ENCODE data around the gene CLPX. TPM values are rescaled to one million over a fixed set of nuclear protein-coding genes. Genes with fewer than 3 reads are reported as not detected.
A peak's percentile ranks its signal among the peaks of the same experiment; 100 is the strongest.
"Not testable (repeated sequence)": the region's sequence is repeated elsewhere in the genome, so short reads cannot be mapped to it uniquely, and the experiment has no call there.

CLPX gene
- total RNA-seq, 1 donor from 2014 or later = 76.2 TPM

DNA sequence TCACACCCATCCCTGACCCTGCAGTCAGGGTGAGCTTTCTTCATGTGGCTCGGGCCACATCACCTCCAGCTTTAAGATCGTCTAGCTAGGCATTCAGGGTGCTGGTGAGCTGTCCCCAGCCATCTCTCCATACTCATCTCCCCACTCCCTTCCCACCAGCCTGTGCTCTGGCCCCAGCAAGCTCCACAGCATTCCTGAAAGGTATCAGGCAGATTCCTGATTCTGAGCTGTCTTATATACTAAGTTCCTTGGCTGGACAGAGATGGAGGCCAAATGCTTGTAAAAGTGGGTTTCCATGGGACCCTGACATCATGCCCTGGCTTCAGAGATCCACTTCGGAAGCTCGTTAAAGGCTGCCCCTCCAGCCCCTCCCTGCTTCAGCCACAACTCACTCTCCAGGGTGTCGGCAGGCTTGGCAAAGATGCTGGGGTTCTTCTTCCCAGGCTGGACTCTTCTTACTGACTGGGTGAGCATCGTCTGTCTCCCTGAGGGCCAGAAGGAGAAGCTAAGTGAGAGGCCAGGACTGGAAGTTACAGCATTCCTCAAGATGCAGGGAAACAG lies 22.2 kb upstream of the CLPX start:
- no peak for DNase-seq (ENCODE audit: low spot score)
- ATAC-seq = no peak

DNA sequence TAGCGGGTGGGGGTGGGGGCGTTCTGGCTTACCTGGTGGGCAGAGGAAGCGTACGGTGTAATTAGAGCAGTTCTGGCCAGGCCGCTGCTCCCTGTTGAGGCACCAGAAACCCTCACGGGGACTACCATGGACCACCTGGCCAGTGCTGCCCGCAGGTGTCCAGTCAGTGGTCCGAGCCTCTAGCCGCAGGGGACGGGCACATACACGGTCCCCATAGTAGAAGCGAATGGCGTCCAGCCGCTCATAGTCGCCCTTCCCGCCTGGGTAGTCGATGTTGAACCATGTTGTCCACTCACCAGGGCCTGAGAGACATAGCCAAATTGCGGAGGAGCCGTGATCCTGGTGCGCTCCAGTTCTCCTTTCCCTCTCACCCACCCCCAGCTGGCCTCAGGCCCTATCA lies 21.6 kb upstream of the CLPX start:
- DNase-seq (ENCODE audit: low spot score) = no peak

DNA sequence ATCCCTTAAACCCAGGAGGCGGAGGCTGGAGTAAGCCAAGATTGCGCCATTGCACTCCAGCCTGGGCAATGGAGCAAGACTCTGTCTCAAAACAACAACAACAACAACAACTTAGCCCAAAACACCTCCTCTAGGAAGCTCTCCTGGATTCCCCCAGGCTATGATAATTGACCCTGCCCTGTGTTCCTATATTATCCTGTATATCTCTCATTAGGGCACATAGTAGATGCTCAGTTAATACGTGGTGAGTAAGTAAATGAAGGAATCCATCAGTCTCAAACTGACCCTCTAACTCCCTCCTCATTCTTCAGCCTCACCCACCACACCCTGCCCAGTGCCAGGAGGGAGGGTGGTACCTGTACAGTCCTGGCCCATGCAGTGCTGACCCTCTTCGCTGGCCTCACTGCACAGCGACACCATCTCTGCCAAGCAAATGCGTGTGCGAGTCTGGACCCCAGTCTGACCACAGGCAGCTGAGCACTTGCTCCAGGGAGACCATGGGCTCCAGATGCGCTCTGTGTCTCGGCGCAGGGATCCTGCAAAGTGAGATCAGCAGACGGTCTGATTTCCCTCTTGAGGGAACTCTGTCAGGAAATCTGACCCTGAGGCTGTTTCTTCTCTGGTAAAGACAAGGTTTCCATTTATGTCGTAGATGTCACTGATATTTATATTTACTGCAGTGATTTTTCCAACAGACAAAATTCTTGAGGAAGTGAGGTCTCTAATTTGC lies 20.0 kb upstream of the CLPX start:
- DNase-seq (ENCODE audit: low spot score) (no peak), ATAC-seq (no peak)

More for the DNA sequence above, 21.6 kb upstream of the CLPX start:
- no peak for ATAC-seq

DNA sequence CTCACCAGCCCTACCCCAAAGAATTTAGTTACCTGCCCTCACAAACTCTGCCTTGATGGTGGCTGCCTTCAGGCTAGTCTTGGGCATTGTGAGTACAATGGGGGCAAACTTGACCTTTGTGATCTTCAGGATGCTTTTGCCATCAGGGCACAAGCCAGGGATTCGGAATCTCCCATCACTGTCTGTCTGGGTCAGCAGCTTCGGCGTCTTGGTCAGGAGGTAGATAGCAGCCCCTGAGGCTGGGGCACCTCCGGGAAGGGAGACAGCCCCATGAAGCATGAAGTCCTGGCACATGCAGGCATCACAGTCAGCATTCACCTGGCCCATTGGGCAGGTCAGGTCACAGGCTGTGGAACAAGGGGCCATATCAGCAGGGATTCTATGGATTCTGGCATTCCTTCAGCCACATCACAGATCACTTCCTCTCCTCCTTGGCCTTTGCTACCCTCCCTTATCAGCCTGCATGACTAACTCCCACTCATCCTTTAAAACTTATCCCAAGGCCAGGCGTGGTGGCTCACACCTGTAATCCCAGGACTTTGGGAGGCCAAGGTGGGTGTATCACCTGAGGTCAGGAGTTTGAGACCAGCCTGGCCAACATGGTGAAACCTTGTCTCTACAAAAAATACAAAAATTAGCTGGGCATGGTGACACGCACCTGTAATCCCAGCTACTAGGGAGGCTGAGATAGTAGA lies 19.2 kb upstream of the CLPX start:
- ATAC-seq = no peak
- no peak for DNase-seq (ENCODE audit: low spot score)

DNA sequence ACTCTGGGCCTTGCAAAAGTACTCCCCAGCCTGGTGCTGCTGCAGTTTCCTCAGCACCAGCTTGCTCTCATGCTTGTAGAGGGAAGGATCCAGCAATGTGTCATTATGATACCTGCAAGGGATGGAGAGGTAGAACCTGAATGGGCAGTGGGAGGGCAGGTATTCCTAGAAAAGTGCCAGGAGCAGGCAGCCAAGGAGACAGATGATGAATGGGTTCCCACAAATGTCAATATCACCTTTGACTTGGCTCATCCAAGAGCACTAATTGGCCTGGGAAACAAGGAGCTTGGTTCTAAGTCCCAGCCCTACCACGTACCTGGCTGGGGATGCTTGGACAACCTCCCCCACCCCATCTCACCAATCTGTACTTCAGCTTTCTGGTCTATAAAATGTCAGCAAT lies 16.8 kb upstream of the CLPX start:
- no peak for DNase-seq (ENCODE audit: low spot score)
- ATAC-seq = no peak

DNA sequence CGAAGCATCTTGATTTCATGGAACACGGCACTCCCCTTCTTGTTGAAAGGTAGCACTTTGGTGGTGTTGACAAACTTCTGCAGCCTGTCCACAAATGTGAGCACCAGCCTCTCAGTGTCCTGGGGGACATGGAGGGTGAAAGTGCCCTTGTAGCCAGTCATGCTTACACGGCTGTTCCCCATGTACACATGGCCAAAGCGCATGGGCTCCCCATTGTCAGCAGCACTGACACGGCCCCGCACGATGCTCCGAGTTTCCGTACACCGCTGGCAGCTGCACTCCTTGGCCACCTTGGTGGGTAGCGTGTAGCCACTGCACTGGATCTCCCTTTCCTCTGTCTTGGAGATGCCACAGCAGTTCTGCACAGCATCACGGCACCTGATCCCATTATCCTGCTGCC lies 13.4 kb upstream of the CLPX start:
- ATAC-seq (no peak), DNase-seq (ENCODE audit: low spot score) (no peak)

DNA sequence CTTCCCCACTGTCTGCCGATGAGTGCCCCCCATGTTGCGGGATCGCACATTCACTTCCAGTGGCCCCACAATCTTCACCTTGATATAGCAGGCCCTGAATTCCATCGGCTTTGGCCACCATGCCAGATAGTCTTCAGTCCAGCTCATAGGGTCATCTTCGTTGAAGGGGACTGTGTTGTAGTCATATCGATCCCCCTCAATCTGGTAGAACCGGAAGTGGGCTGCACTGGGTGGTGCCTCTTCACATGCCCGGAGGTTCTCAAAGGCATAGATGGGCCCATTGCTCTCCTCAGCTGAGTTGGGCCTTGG lies 12.1 kb upstream of the CLPX start:
- no peak for ATAC-seq

DNA sequence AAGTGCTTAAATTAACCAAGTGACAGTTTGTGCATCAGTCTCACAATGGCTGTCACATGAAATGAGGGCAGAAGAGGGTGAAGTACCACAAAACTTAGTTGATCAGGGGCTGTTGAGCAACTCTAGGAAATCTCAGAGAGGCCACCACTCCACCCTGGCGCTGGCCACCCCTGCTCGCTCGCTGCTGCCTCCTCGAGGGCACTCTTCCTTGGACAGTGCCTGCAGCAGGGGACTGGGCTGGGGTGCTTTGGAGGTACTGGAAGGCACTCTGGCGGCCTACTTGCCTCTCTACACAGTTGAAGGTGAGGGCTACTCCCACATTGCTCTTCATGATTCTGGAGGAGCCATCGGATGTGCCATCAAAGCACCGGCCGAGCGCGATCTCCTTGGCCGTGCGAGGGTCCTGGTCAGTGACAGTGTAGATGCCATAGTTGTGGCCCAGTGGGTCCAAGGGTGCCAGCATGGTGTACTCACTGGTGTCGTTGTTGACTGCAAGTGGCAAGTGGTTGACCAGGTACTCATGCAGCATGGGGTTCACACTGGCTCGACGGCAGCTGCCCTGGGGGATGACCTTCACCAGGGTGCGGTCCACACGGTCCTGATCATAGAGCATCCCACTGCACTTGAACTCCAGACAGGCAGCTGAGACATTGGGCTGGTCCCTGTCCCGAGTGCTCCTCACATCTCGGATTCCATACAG lies 11.6 kb upstream of the CLPX start:
- ATAC-seq = no peak
- DNase-seq (ENCODE audit: low spot score) = no peak

More for the DNA sequence above, 12.1 kb upstream of the CLPX start:
- no peak for DNase-seq (ENCODE audit: low spot score)

DNA sequence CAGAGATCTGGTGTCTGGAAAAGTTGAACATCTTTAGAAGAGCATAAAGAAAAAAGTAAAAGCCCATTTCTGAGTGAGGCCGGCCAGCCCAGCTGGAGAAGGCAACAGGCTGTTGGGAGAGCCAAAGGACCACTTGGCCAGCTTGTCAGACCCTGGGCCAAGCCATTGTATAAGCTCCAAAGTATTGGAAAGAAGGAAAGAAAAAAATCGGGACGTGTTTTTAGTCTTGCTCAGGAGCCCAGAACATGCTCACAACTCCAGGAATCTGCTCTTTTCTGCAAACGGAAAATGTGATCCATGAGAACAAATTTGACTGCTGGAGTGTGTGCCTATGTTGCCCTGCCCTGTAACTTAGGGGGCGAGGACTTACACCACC lies 10.4 kb upstream of the CLPX start:
- ATAC-seq (no peak), DNase-seq (ENCODE audit: low spot score) (no peak)

DNA sequence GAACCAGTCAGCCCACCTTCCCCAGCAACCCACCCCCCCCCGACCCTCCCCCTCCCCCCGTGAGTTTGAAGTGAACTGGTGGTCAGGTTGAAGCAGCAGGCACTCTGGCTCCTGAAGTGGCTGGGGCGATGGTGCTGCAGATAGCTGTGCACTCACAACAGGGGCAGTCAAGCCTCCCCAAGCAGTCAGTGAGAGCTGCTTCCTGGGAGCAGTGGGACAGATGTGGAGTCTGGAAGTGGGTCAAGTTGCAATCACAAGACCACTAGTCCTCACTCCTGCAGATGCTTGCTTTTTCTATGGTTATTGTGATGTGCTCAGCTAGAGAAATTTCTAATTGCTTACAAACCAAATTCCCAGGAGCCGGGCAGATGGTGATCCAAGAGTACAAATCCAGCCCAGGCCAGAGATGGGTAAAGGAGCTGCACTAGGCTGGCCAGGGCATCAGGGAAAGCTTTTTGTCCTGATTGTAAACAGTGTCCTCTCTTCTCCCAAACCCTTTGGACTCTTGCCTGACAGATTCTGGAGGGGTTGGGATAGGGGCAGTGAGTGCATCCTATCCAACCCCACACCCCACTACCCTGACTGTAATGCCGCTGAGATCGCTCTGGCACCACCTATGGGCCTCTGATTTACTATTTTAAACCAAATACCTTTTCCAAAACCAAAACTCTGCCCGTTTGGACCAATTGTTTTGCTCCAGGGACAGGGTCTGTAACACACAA lies 9.8 kb upstream of the CLPX start:
- DNase-seq (ENCODE audit: low spot score) (no peak), ATAC-seq (no peak)

DNA sequence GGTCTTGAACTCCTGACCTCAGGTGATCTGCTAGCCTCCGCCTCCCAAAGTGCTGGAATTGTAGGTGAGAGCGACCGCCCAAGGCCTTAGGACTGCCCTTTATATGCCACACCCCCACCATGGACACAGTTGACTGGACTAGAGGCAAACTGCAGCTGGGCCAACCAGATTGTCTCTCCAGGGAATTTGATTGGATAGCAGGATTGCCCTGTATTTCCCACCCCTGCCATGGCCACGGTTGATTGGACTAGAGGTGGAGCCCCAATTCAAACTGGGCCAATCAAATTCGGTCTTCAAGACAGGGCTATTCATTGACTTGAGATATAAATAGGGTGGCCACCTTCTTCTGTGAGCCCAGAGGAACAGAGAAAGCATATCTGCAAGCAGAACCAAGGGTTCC lies 6.9 kb upstream of the CLPX start:
- ATAC-seq (peak; percentile 31), DNase-seq (ENCODE audit: low spot score) (no peak)

DNA sequence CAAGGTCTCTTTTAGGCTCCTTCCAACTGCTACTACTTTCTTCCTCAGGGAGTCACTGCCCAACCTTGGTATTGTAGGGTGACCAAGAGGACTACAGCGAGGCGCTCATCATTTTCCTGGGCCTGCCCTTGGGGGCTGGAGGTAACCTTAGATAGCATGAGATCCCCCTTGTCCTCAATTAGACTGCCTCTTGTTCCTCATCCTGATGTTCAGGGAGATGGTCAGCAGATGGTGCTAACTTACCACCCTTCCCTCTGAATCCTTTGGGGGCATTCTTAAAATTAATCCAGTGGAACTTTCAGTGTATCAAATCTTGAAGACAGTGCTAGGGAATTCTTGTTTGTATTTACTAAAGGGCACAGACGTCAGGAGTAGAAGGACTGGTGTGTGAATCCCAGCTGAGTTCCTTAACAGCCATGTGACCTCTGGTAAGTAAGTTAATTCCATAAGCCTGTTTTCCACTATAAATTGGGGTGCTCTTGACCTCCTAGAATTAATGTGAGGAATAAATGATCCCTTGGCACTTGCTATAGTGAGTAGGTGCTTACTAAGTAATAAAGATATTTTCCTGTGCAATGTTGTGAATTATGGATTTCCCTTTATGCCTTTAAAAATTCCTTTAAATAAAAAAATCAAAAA lies 4.1 kb upstream of the CLPX start:
- DNase-seq (ENCODE audit: low spot score) (no peak), ATAC-seq (no peak)

DNA sequence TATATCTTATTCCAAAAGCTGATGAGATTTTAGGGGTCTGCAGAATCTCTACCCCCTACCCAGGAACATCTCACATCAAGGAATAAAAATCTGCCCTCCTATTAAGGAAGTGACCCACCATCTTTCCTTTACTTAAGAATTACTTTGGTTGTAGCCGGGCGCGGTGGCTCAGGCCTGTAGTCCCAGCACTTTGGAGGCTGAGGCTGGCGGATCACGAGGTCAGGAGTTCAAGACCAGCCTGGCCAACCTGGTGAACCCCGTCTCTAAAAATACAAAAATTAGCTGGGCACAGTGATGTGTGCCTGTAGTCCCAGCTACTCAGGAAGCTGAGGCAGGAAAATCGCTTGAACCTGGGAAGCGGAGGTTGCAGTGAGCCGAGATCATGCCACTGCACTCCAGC lies 3.3 kb upstream of the CLPX start:
- not testable (repeated sequence) for ATAC-seq; DNase-seq (ENCODE audit: low spot score)

DNA sequence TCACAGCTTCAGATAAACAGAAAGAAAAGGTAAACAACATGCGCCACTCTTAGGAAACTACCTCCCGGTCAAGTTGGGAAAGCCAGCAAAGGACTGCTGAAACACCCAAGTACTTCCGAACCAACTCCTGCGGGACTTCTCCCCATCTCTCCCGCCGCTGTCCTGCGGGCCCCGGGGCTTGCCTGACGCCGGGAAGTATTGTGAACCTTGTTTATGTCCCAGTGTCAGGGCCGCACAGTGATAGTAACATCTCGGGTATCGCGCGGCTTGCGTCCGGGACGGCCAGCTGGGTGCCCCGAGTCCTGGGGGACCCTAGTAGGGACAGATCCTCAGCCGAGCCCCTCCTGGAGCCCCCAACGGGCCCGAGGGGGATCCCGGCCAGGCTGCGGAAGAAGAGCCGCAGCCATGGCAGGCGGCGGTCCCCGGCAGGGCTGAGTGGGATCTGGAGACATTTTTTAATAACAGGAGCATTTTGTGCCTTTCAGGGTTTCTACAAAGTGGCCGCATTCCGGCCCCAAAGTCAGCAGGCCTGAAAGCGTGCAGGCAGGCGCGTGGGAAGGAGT lies 756 bp downstream of the CLPX start:
- peak; percentile 31 for ATAC-seq
- DNase-seq (ENCODE audit: low spot score) = peak; percentile 67

DNA sequence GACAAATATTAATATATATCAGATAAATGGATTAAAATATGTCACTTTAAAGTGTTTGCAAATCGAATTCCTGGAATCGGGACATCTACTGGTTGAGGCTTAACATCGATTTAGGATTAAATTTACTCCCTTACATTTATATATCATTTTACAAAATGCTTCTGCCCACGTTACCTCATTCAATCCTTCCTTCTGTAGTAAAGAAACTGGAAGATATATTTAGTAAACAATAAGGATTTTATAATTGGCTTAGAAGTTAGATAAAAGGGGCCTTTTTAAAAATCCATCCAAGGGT lies 1.3 kb downstream of the CLPX start:
- DNase-seq (ENCODE audit: low spot score) (no peak), ATAC-seq (no peak)

DNA sequence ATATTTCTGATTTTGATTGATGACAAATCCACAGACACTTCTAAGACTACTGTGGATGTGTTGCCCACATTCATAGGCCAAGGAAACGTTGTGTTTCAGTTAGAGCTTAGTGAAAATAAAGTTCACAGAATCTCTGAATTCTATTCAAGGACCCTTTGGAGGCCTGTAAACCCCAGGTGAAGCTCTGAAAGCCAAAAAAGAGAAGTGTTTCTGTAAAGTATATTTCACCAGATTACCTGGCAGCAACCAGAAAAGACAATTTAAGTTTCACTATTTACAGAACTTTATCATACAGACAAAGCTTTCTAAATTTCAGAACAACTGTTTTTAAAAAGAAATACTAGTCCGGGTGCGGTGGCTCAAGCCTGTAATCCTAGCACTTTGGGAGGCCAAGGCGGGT lies 2.6 kb downstream of the CLPX start:
- no peak for ATAC-seq
- DNase-seq (ENCODE audit: low spot score) = no peak

DNA sequence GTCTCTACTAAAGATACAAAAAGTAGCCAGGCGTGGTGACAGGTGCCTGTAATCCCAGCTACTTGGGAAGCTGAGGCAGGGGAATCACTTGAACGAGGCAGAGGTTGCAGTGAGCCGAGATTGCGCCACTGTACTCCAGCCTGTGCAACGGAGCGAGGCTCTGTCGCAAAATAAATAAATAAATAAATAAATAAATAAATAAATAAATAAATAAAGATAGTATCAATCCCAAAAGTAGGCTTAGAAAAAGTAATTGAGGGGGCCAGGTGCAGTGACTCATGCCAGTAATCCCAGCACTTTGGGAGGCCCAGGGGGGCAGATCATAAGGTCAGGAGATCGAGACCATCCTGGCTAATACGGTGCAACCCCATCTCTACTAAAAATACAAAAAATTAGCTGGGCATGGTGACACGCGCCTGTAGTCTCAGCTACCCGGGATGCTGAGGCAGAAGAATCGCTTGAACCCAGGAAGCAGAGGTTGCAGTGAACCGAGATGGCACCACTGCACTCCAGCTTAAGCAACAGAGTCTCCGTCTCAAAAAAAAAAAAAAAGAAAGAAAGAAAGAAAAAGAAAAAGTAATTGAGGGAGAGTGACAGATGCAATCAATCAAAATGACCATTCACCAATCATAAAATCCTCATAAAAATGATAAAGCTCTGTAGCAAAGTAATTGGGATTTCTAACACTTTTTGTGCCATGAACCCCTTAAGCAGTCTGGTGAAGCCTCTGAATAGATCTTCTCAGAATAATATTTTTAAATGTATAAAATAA lies 3.4 kb downstream of the CLPX start:
- DNase-seq (ENCODE audit: low spot score) = peak; percentile 44
- not testable (repeated sequence) for ATAC-seq

DNA sequence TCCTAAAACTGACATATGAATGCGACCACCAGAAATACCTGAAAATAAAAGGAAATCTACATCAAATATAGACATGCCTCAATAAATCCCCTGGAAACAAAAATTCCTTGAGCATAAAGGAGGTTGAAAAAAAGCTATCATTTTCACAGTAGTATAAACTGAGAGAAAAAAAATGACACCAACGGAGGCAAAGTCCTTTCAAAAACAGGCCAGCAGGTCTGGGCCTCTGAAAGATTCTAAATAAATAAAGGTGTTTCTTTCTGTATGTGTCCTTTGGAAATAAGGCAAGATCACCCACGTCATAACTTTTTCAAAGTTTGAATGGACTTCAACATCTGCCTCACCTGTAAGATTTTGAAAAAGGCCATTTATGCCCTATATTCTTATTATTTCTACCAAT lies 5.0 kb downstream of the CLPX start:
- DNase-seq (ENCODE audit: low spot score) = no peak

DNA sequence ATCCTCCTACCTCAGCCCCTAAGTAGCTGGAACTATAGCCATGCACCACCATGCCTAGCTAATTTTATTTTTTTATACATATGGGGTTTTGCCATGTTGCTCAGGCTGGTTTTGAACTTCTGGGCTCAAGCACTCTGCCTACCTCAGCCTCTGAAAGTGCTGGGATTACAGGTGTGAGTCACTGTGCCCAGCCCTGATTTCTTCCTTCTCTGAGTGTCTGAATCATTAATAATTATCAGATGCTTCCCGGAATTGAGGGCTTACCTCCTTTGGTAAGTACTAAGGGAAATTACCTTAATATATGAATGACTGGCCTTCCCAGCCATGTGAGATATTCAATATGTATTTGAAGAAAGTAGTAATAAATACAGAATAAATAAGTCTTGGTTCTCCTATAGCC lies 7.2 kb downstream of the CLPX start:
- ATAC-seq = no peak
- no peak for DNase-seq (ENCODE audit: low spot score)

More for the DNA sequence above, 5.0 kb downstream of the CLPX start:
- peak; percentile 43 for ATAC-seq

DNA sequence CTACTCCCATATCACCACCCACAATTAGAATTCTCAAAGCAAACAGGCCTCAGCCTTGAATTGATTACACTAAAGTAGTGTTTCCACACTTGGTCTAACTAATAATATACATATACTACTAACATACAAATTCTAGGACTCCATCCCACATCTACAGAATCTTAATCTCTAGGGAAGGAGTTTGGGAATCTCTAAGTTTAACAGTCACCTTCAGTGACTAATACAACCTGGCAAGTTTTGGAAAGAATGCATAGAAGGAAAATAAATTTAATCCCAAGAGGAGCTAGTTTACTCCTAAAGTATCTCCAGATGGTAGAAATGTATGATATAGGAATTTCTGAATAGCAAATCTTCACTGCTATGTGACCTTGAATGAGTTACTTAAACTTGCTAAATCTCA lies 9.1 kb downstream of the CLPX start:
- no peak for ATAC-seq
- no peak for DNase-seq (ENCODE audit: low spot score)

Data from left lobe of liver (tissue), 2 donors.